ENCODE results near the gene SHQ1.

DNA sequence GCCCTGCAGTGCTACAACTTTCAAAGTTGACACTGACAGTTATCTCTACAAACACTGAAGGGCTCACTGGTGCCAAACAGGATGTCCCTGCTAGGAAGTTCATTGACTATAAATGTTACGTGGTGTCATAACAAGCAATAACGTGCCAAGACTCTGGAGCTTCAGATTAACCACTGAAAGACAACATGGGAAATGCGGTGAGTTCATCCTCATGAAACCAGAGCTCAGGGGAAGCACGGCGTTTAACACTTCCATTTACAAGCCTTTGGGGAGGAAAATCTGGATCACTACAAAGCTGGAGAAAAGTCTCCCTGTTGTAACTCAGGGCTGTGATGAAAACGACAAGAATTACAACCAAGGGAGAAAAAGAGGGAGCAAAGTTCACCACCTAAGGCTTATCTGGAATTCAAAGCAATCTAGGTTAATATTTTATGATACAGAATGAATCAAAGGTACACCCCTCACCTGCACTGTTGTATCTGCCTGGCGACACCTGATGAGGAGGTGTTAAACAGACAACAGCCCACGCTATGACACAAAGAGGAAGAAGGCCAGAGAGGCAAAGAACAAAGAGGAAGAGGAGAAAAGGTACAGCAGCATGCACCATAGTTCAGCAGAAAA is 27.0 kb downstream of the SHQ1 start:
- TF ChIP-seq POLR2A (IDR thresholded peaks at IDR 0.05), result no peak
- TF ChIP-seq, protein P1, sequence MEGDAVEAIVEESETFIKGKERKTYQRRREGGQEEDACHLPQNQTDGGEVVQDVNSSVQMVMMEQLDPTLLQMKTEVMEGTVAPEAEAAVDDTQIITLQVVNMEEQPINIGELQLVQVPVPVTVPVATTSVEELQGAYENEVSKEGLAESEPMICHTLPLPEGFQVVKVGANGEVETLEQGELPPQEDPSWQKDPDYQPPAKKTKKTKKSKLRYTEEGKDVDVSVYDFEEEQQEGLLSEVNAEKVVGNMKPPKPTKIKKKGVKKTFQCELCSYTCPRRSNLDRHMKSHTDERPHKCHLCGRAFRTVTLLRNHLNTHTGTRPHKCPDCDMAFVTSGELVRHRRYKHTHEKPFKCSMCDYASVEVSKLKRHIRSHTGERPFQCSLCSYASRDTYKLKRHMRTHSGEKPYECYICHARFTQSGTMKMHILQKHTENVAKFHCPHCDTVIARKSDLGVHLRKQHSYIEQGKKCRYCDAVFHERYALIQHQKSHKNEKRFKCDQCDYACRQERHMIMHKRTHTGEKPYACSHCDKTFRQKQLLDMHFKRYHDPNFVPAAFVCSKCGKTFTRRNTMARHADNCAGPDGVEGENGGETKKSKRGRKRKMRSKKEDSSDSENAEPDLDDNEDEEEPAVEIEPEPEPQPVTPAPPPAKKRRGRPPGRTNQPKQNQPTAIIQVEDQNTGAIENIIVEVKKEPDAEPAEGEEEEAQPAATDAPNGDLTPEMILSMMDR (IDR thresholded peaks at IDR 0.05), result no peak
